K562 (cell line): ENCODE data around the gene SACM1L. TPM values are rescaled to one million over a fixed set of nuclear protein-coding genes. Genes with fewer than 3 reads are reported as not detected.
A peak's percentile ranks its signal among the peaks of the same experiment; 100 is the strongest.

Experiments used
- ATAC-seq: fragments of 200-7000 bp; cut with Tn5 transposase; 3 replicates; pipeline ENCODE4 v1.9.1; 2020; ENCODE audit warnings: moderate library complexity
- BruUV-seq: library from RNA; stranded (reverse); fragments of 400-500 nt; replicated peaks from 2 replicates; lab custom pipeline; 2021; lab: Mats Ljungman, UMichigan
- CTCF ChIA-PET: fragments of 300-600 bp; formaldehyde crosslinking; extraction: SDS; loops from one replicate; lab custom pipeline; 2021; ENCODE audit warnings: low intra/inter-chr PET ratio; lab: Yijun Ruan, JAX
- POLR2A ChIA-PET: fragments of 300-600, 350-650 bp; sonication (Branson Sonifier 250); formaldehyde crosslinking; extraction: SDS; loops from one replicate; lab custom pipeline; 2021; ENCODE audit warnings: antibody characterized with exemption, inconsistent platforms; lab: Yijun Ruan, JAX
- DNase-seq, 4 experiments: peaks; one replicate each; pipeline versions ENCODE4 v3.0.0 to v3.0.0-alpha.2; 2011 to 2018; ENCODE audit warnings: low spot score in 3 of 4, mixed read lengths in 3 of 4; ENCODE audit errors: extremely low read depth in 1 of 4
- FAIRE-seq: peaks from 2 replicates; lab custom pipeline; 2011; peaks lifted over from hg19 to GRCh38; lab: Jason Lieb, UNC
- H2AFZ ChIP-seq: 2 replicates; pipeline ENCODE4 v1.6.0; 2011; ENCODE audit warnings: low read depth, low read length, control low read depth, inconsistent platforms
- H3K27ac ChIP-seq: fragments of 200-600 bp; 3 replicates; pipeline ENCODE4 v1.8.0; 2011; ENCODE audit warnings: low read depth, mild to moderate bottlenecking, control low read depth, inconsistent platforms, low read length, moderate library complexity, mixed read lengths; ENCODE audit errors: extremely low read depth
- H3K27me3 ChIP-seq, 2 experiments: fragments of 300-600 bp in 1 of 2; 2 replicates in 1 of 2; 3 replicates in 1 of 2; pipeline versions ENCODE4 v1.6.0 to v1.8.0; 2011; ENCODE audit warnings: inconsistent platforms in 2 of 2, low read length in 2 of 2, mild to moderate bottlenecking in 1 of 2, mixed read lengths in 1 of 2, moderate library complexity in 1 of 2; ENCODE audit not compliant: control insufficient read depth in 2 of 2, insufficient read depth in 2 of 2
- H3K36me3 ChIP-seq: fragments of 300-600 bp; 3 replicates; pipeline ENCODE4 v1.8.0; 2011; ENCODE audit warnings: mild to moderate bottlenecking, low read length, inconsistent platforms; ENCODE audit not compliant: control insufficient read depth, insufficient read depth
- H3K4me1 ChIP-seq, 2 experiments: fragments of 200-600 bp in 1 of 2; replicated peaks in 1 of 2; 2 replicates in 1 of 2; 3 replicates in 1 of 2; pipeline versions ENCODE4 v1.5.1 to v1.8.0; 2011; ENCODE audit warnings: inconsistent platforms in 2 of 2, low read length in 2 of 2, mild to moderate bottlenecking in 1 of 2, mixed read lengths in 1 of 2, moderate library complexity in 1 of 2; ENCODE audit not compliant: control insufficient read depth in 2 of 2, insufficient read depth in 2 of 2
- H3K4me2 ChIP-seq: 2 replicates; pipeline ENCODE4 v1.6.1; 2011; ENCODE audit warnings: low read length, control low read depth, inconsistent platforms, mixed read lengths; ENCODE audit not compliant: insufficient read depth
- H3K4me3 ChIP-seq: fragments of 200-600 bp; sonication (generic), shearing (Covaris generic); 2 replicates; pipeline ENCODE4 v1.5.1; 2016; ENCODE audit warnings: control low read depth, inconsistent platforms
- H3K79me2 ChIP-seq: fragments of 200-600 bp; 3 replicates; pipeline ENCODE4 v1.8.0; 2011; ENCODE audit warnings: low read length, inconsistent platforms; ENCODE audit not compliant: control insufficient read depth, insufficient read depth
- H3K9ac ChIP-seq, 2 experiments: 2 replicates each; pipeline versions ENCODE4 v1.6.0 to v1.6.1; 2011; ENCODE audit warnings: low read depth in 2 of 2, low read length in 2 of 2, control low read depth in 1 of 2, inconsistent platforms in 1 of 2, mild to moderate bottlenecking in 1 of 2, mixed read lengths in 1 of 2; ENCODE audit not compliant: insufficient read depth in 1 of 2
- H3K9me1 ChIP-seq: one replicate; pipeline ENCODE4 v1.6.0; 2011; ENCODE audit warnings: inconsistent platforms, mild to moderate bottlenecking, low read length, moderate library complexity; ENCODE audit not compliant: control insufficient read depth, insufficient read depth
- H3K9me3 ChIP-seq: replicated peaks from 2 replicates; pipeline ENCODE4 v1.5.1; 2011; ENCODE audit warnings: low read depth, low read length, inconsistent platforms; ENCODE audit not compliant: control insufficient read depth, insufficient read depth
- H4K20me1 ChIP-seq: replicated peaks from 2 replicates; pipeline ENCODE4 v1.6.1; 2011; ENCODE audit warnings: low read length, inconsistent platforms, mixed read lengths; ENCODE audit not compliant: control insufficient read depth, insufficient read depth
- ADNP ChIP-seq: fragments of 200-800 bp; sonication (Bioruptor generic); IDR thresholded peaks from 2 replicates; pipeline ENCODE4 v1.6.1; 2016; ENCODE audit warnings: missing genetic modification characterization, missing compliant biosample characterization
- BCOR ChIP-seq: fragments of 450-650 bp; IDR thresholded peaks from 2 replicates; pipeline ENCODE4 v1.6.1; 2016
- E2F5 ChIP-seq: sonication (generic); formaldehyde crosslinking; IDR thresholded peaks from 2 replicates; pipeline ENCODE4 v1.8.0; 2022; ENCODE audit warnings: mild to moderate bottlenecking, missing genetic modification reagents
- GTF3C2 ChIP-seq: IDR thresholded peaks from 3 replicates; pipeline ENCODE4 v1.6.1; 2011; ENCODE audit warnings: borderline replicate concordance, mild to moderate bottlenecking, moderate library complexity; ENCODE audit not compliant: insufficient read length; ENCODE audit errors: extremely low read depth
- HDAC2 ChIP-seq: fragments of 450-650 bp; IDR thresholded peaks from 2 replicates; pipeline ENCODE4 v1.6.1; 2016; ENCODE audit warnings: mild to moderate bottlenecking
- HMGN3 ChIP-seq: IDR thresholded peaks from 2 replicates; pipeline ENCODE4 v1.6.1; 2011; ENCODE audit warnings: borderline replicate concordance, low read depth, mild to moderate bottlenecking, mixed read lengths, low read length; ENCODE audit not compliant: insufficient read length; ENCODE audit errors: extremely low read depth
- MEIS2 ChIP-seq: fragments of 450-650 bp; IDR thresholded peaks from 2 replicates; pipeline ENCODE4 v1.6.1; 2014; ENCODE audit warnings: mild to moderate bottlenecking; ENCODE audit not compliant: partially characterized antibody
- NFIC ChIP-seq: fragments of 450-650 bp; IDR thresholded peaks from 2 replicates; pipeline ENCODE4 v1.6.1; 2017; ENCODE audit warnings: mild to moderate bottlenecking, inconsistent platforms
- PBX2 ChIP-seq, 2 experiments: IDR thresholded peaks in 1 of 2; conservative IDR thresholded peaks in 1 of 2; 2 replicates each; pipeline ENCODE4 v1.6.1; 2016; ENCODE audit warnings: low read depth in 2 of 2, mild to moderate bottlenecking in 1 of 2, missing compliant biosample characterization in 1 of 2, missing genetic modification characterization in 1 of 2, moderate library complexity in 1 of 2
- POLR2A ChIP-seq: fragments of 450-650 bp; conservative IDR thresholded peaks from 2 replicates; pipeline ENCODE4 v1.6.1; 2016
- RBM25 ChIP-seq: fragments of 200-400 bp; formaldehyde crosslinking; IDR thresholded peaks from 2 replicates; pipeline ENCODE4 v1.6.1; 2018; ENCODE audit warnings: low read length, low read depth, moderate library complexity; ENCODE audit not compliant: severe bottlenecking
- SMARCA5 ChIP-seq: fragments of 450-650 bp; IDR thresholded peaks from 2 replicates; pipeline ENCODE4 v1.6.1; 2016
- TRIM28 ChIP-seq: fragments of 450-650 bp; IDR thresholded peaks from 2 replicates; pipeline ENCODE4 v1.6.1; 2017
- WGBS: fragments of 100-300 bp; shearing (Covaris generic); methylation state at CpG from one replicate; pipeline ENCODE4 v1.1.6; 2016; ENCODE audit warnings: low coverage, mixed read lengths; ENCODE audit not compliant: insufficient coverage; ENCODE audit errors: missing lambda C conversion rate; 5-methylcytosine and 5-hydroxymethylcytosine counted together
- in situ Hi-C: fragments of 300-500 bp; cut with MboI; formaldehyde crosslinking; loops from 4 replicates; pipeline ENCODE4 v1.15.0; 2018; ENCODE audit warnings: inconsistent platforms, mixed read lengths
- intact Hi-C: fragments of 100-400 bp; cut with micrococcal nuclease; formaldehyde crosslinking; loops from 2 replicates; pipeline ENCODE4 v1.14.2; 2022
- polyA plus RNA-seq, 8 experiments: library from polyadenylated mRNA; depleted of rRNA in 4 of 8; stranded (reverse) in 5 of 8; unstranded in 3 of 8; fragments of >200 nt; fragmentation: Nextera tagmentation in 2 of 8; fragmentation: Illumina TruSeq in 1 of 8; extraction: Ambion mirVana in 2 of 8; extraction: Trizol in 1 of 8; gene quantifications; 2 replicates each; pipeline versions ENCODE4 v1.2.1 to v1.2.3, GENCODE V29; 2011 to 2014; ENCODE audit warnings: inconsistent platforms in 1 of 8, missing spikeins in 1 of 8
- total RNA-seq, 7 experiments: library from RNA; depleted of rRNA in 6 of 7; stranded (reverse); fragments of >200 nt in 6 of 7; fragmentation: Illumina TruSeq in 2 of 7; extraction: Trizol in 2 of 7; gene quantifications; 2 replicates each; pipeline versions ENCODE4 v1.2.1 to v1.2.3, GENCODE V29; 2011 to 2021; ENCODE audit warnings: low replicate concordance in 1 of 7

The SACM1L gene
- total and polyA plus RNA-seq, 9 of the 15 experiments (the other 6 are each of a cell fraction or from before 2014, with no cell fraction given), result 25.7 to 67.2 (median 40.3) TPM

- no peak for ATAC-seq
Observed at GRCh38 chr3:45682786-45683185, 6.4 kb upstream of the SACM1L start.

More at GRCh38 chr3:45682786-45683185, 6.4 kb upstream of the SACM1L start:
- Histone ChIP-seq H3K4me3 (no peak overlapping the region), H3K27me3 (no peaks in the 10 kb centered on the region), H3K9me3 (0 out of 2 replicates have a peak, but pooled peaks cover 3% of the 10 kb centered on the region), H3K4me2 (no peak overlapping the region), H3K4me1 (peaks cover 0 to 9% of the 10 kb centered on the region in 2 experiments; a peak in 3 of 5 replicates), H2AFZ (no peak overlapping the region), H3K27ac (no peak overlapping the region), H3K79me2 (no peaks in the 10 kb centered on the region), H3K36me3 (peaks cover 14% of the 10 kb centered on the region; the same call in 1 of the 3 replicates), H3K9me1 (no peaks in the 10 kb centered on the region), H4K20me1 (no peaks in the 10 kb centered on the region), H3K9ac (no peak overlapping the region)
- TF ChIP-seq ADNP (tag), result peak; percentile 57; the same call in 1 of the 2 replicates
- peak; percentile 93 for TF ChIP-seq RBM25
- TF ChIP-seq E2F5 (CRISPR knock-in tag), result no peak
- peak; percentile 76; the same call in 1 of the 2 replicates for TF ChIP-seq BCOR
- peak; percentile 79 for TF ChIP-seq NFIC
- no peak for TF ChIP-seq PBX2 (CRISPR knock-in tag; IDR thresholded peaks at IDR 0.05; ENCODE audit: low read depth)
- peak; percentile 46; the same call in 1 of the 2 replicates for TF ChIP-seq PBX2 (tag; conservative IDR thresholded peaks at IDR 0.05; ENCODE audit: low read depth)
- peak; percentile 78; the same call in 1 of the 2 replicates for TF ChIP-seq SMARCA5
- no peak for TF ChIP-seq GTF3C2
- TF ChIP-seq POLR2A, result no peak
- TF ChIP-seq MEIS2, result peak; percentile 75
- 0 out of 2 replicates have a peak, but pooled peaks have one; percentile 32 for TF ChIP-seq HDAC2
- TF ChIP-seq HMGN3, result no peak
- peak; percentile 59; the same call in 1 of the 2 replicates for TF ChIP-seq TRIM28
- ChIA-PET POLR2A (interaction anchor here (0.7 kb wide), 1 partner anchor 152 kb away, joined by 3 read pairs; no protein-coding TSS in a partner anchor), CTCF (no interaction called here)
- DNase-seq, result peak in 2 of 4 experiments; percentile 4 to 28
- no TSS peak for BruUV-seq
- in situ Hi-C loops, result no loop called here
- WGBS, result 77% methylated on average over 5 of the region's 5 CpGs
- intact Hi-C loops, result no loop called here
- no peak for FAIRE-seq
